GM12878 (cell line): ENCODE results near the gene KIF2B. TPM values are rescaled to one million over a fixed set of nuclear protein-coding genes. Genes with fewer than 3 reads are reported as not detected.

Experiments
- ATAC-seq: fragments of 200-7000 bp; cut with Tn5 transposase; 3 replicates; pipeline ENCODE4 v1.9.1; 2020; ENCODE audit warnings: mild to moderate bottlenecking, moderate library complexity
- BruUV-seq: library from RNA; stranded (reverse); fragments of 400-500 nt; replicated peaks from 2 replicates; lab custom pipeline; 2021; lab: Mats Ljungman, UMichigan
- CTCF ChIA-PET: fragments of 300-600 bp; sonication (Branson Sonifier 250); formaldehyde crosslinking; extraction: SDS; loops from one replicate; lab custom pipeline; 2021; ENCODE audit warnings: inconsistent platforms; lab: Yijun Ruan, JAX
- POLR2A ChIA-PET: fragments of 350-600 bp; formaldehyde crosslinking; extraction: SDS; loops from one replicate; lab custom pipeline; 2021; ENCODE audit warnings: inconsistent platforms; lab: Charles Lee
- RAD21 ChIA-PET: fragments of 300-600 bp; sonication (Branson Sonifier 250); formaldehyde crosslinking; loops from one replicate; lab custom pipeline; 2023; ENCODE audit warnings: antibody characterized with exemption; ENCODE audit not compliant: unreplicated experiment; lab: Charles Lee
- SMC1A ChIA-PET: fragments of 300-600 bp; sonication (Branson Sonifier 250); formaldehyde crosslinking; loops from one replicate; lab custom pipeline; 2023; ENCODE audit not compliant: unreplicated experiment, uncharacterized antibody; lab: Charles Lee
- DNase-seq: peaks from one replicate; pipeline ENCODE4 v3.0.0-alpha.2; 2011; ENCODE audit warnings: low read depth, low spot score
- FAIRE-seq: peaks from 3 replicates; lab custom pipeline; 2011; peaks lifted over from hg19 to GRCh38; lab: Jason Lieb, UNC
- H2AFZ ChIP-seq: 2 replicates; pipeline ENCODE4 v1.6.0; 2011; ENCODE audit warnings: low read depth, low read length, control low read depth; ENCODE audit not compliant: control insufficient read depth
- H3K27ac ChIP-seq: 2 replicates; pipeline ENCODE4 v1.5.1; 2011; ENCODE audit warnings: control low read depth; ENCODE audit not compliant: control insufficient read depth, insufficient read depth
- H3K27me3 ChIP-seq, 2 experiments: replicated peaks in 1 of 2; 2 replicates each; pipeline versions ENCODE4 v1.6.0 to v1.6.1; 2011; ENCODE audit warnings: low read length in 1 of 2; ENCODE audit not compliant: control insufficient read depth in 2 of 2, insufficient read depth in 2 of 2
- H3K36me3 ChIP-seq, 2 experiments: 2 replicates each; pipeline ENCODE4 v1.5.1; 2011; ENCODE audit warnings: low read length in 1 of 2; ENCODE audit not compliant: control insufficient read depth in 2 of 2, insufficient read depth in 2 of 2
- H3K4me1 ChIP-seq: 2 replicates; pipeline ENCODE4 v1.6.1; 2011; ENCODE audit warnings: mild to moderate bottlenecking, low read length, moderate library complexity, mixed read lengths; ENCODE audit not compliant: control insufficient read depth, insufficient read depth
- H3K4me2 ChIP-seq: 2 replicates; pipeline ENCODE4 v1.6.0; 2011; ENCODE audit warnings: control low read depth; ENCODE audit not compliant: control insufficient read depth, insufficient read depth
- H3K4me3 ChIP-seq: fragments of 200-600 bp; sonication (generic); 2 replicates; pipeline ENCODE4 v1.5.1; 2016
- H3K79me2 ChIP-seq: 2 replicates; pipeline ENCODE4 v1.6.0; 2011; ENCODE audit warnings: low read length; ENCODE audit not compliant: control insufficient read depth, insufficient read depth
- H3K9ac ChIP-seq: 2 replicates; pipeline ENCODE4 v1.8.0; 2011; ENCODE audit warnings: low read length, control low read depth, mixed read lengths; ENCODE audit not compliant: control insufficient read depth, insufficient read depth
- H3K9me3 ChIP-seq: replicated peaks from 3 replicates; pipeline ENCODE4 v1.5.1; 2011; ENCODE audit warnings: mild to moderate bottlenecking, low read length; ENCODE audit not compliant: control insufficient read depth, insufficient read depth
- H4K20me1 ChIP-seq: 2 replicates; pipeline ENCODE4 v1.6.0; 2011; ENCODE audit not compliant: control insufficient read depth, insufficient read depth
- ASH2L ChIP-seq: fragments of 300-600, 200-600 bp; sonication (generic); IDR thresholded peaks from 2 replicates; pipeline ENCODE4 v1.6.1; 2017; ENCODE audit warnings: low read depth, mild to moderate bottlenecking, borderline replicate concordance
- BHLHE40 ChIP-seq, 2 experiments: fragments of 450-650 bp in 1 of 2; IDR thresholded peaks; 2 replicates each; pipeline ENCODE4 v1.6.1; 2011 to 2017; ENCODE audit warnings: low read depth in 2 of 2, borderline replicate concordance in 1 of 2, improper control_type of control experiment in 1 of 2, low read length in 1 of 2, mild to moderate bottlenecking in 1 of 2
- CEBPB ChIP-seq, 2 experiments: fragments of 150-350 bp in 1 of 2; IDR thresholded peaks; 2 replicates each; pipeline ENCODE4 v1.6.1; 2012 to 2014; ENCODE audit warnings: low read depth in 2 of 2, low read length in 2 of 2, borderline replicate concordance in 1 of 2, inconsistent platforms in 1 of 2
- POLR2A ChIP-seq: IDR thresholded peaks from 2 replicates; pipeline ENCODE4 v1.6.1; 2011; ENCODE audit warnings: low read depth, mild to moderate bottlenecking, low read length
- SIN3A ChIP-seq: IDR thresholded peaks from 2 replicates; pipeline ENCODE4 v1.6.1; 2012; ENCODE audit warnings: low read depth, low read length, improper control_type of control experiment
- ZNF217 ChIP-seq: fragments of 450-650 bp; IDR thresholded peaks from 2 replicates; pipeline ENCODE4 v1.6.1; 2017; ENCODE audit warnings: antibody characterized with exemption, mild to moderate bottlenecking
- WGBS: methylation state at CpG from one replicate; pipeline ENCODE4 v1.1.6; 2016; ENCODE audit warnings: low lambda C conversion rate; ENCODE audit not compliant: insufficient replicate concordance, insufficient coverage; ENCODE audit errors: missing lambda C conversion rate; 5-methylcytosine and 5-hydroxymethylcytosine counted together
- in situ Hi-C: fragments of 300-500 bp; cut with MboI; formaldehyde crosslinking; loops from 9 replicates; pipeline ENCODE4 v1.14.3; 2018; ENCODE audit warnings: mixed read lengths
- intact Hi-C: fragments of 100-400 bp; cut with micrococcal nuclease; formaldehyde crosslinking; loops from one replicate; pipeline ENCODE4 v1.14.2; 2022; ENCODE audit not compliant: unreplicated experiment
- polyA plus RNA-seq, 11 experiments: library from polyadenylated mRNA; depleted of rRNA in 4 of 11; unstranded in 6 of 11; stranded (reverse) in 5 of 11; fragments of >200 nt; fragmentation: Nextera tagmentation in 4 of 11; fragmentation: Illumina TruSeq in 1 of 11; extraction: Ambion mirVana in 4 of 11; extraction: Trizol in 1 of 11; gene quantifications; 1 replicate in 1 of 11; 2 replicates in 10 of 11; pipeline versions ENCODE4 v1.2.1 to v1.2.3, GENCODE V29; 2011 to 2016; ENCODE audit warnings: inconsistent platforms in 2 of 11, missing spikeins in 2 of 11, low read depth in 1 of 11
- total RNA-seq, 4 experiments: library from RNA; depleted of rRNA in 3 of 4; stranded (reverse); fragments of >200 nt in 3 of 4; fragmentation: Illumina TruSeq in 1 of 4; extraction: Trizol in 1 of 4; gene quantifications; 2 replicates each; pipeline versions ENCODE4 v1.2.1 to v1.2.3, GENCODE V29; 2013 to 2021
- TF ChIP-seq, protein P1 (sequence below): IDR thresholded peaks from 2 replicates; pipeline ENCODE4 v1.6.1; 2012; ENCODE audit warnings: low read depth, low read length, improper control_type of control experiment
- TF ChIP-seq, protein P2 (sequence below): IDR thresholded peaks from 2 replicates; pipeline ENCODE4 v1.6.1; 2011; ENCODE audit warnings: low read depth, mild to moderate bottlenecking, low read length, moderate library complexity, borderline replicate concordance; ENCODE audit errors: extremely low read depth
- TF ChIP-seq, protein P3 (sequence below): fragments of 150-350 bp; IDR thresholded peaks from 2 replicates; pipeline ENCODE4 v1.6.1; 2014; ENCODE audit warnings: mild to moderate bottlenecking, low read depth, low read length
- TF ChIP-seq, protein P4 (sequence below): fragments of 450-650 bp; IDR thresholded peaks from 2 replicates; pipeline ENCODE4 v1.6.1; 2017; ENCODE audit warnings: mild to moderate bottlenecking, moderate library complexity

The KIF2B gene
- total and polyA plus RNA-seq, 10 of the 15 experiments (the other 5 are each of a cell fraction or from before 2014, with no cell fraction given): not detected

DNA sequence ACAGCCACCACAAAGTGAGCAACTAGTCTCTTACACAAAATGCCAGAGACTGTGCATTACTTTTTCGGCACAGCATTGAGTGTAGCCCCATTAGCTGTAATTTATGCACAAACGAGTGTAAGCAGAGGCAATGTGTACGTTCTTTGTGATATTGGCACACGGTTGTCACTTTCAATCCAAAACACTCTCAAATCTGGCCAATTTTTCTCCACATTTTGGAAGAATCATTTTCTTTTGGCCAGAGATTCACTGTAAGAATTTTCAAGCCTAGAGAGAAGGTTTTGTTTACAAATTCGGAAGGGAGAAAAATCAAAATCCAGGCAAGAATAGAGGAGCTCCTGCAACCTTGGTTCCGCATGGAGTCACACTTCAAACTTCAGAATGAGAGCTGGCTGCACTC, 15.4 kb upstream of the KIF2B start:
- H3K9ac ChIP-seq: no peak overlapping the region
- 33% methylated on average over 6 of the region's 6 CpGs for WGBS
- no peak overlapping the region for H3K4me3 ChIP-seq
- no peak overlapping the region for H3K4me2 ChIP-seq
- intact Hi-C loops (no loop called here), in situ Hi-C loops (no loop called here)
- H3K4me1 ChIP-seq: no peaks in the 10 kb centered on the region
- H2AFZ ChIP-seq: no peak overlapping the region
- ATAC-seq (no peak), FAIRE-seq (no peak), DNase-seq (no peak)
- SMC1A ChIA-PET: no interaction called here
- H3K27ac ChIP-seq: no peak overlapping the region
- H3K9me3 ChIP-seq: no peaks in the 10 kb centered on the region
- no peaks in the 10 kb centered on the region for H4K20me1 ChIP-seq
- no peaks in the 10 kb centered on the region for H3K36me3 ChIP-seq
- no peaks in the 10 kb centered on the region for H3K27me3 ChIP-seq
- CTCF ChIA-PET: no interaction called here
- no peaks in the 10 kb centered on the region for H3K79me2 ChIP-seq
- BruUV-seq: no TSS peak
- TF ChIP-seq, protein P1, sequence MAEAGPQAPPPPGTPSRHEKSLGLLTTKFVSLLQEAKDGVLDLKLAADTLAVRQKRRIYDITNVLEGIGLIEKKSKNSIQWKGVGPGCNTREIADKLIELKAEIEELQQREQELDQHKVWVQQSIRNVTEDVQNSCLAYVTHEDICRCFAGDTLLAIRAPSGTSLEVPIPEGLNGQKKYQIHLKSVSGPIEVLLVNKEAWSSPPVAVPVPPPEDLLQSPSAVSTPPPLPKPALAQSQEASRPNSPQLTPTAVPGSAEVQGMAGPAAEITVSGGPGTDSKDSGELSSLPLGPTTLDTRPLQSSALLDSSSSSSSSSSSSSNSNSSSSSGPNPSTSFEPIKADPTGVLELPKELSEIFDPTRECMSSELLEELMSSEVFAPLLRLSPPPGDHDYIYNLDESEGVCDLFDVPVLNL: no peak
- TF ChIP-seq POLR2A (no peak), SIN3A (no peak), ZNF217 (no peak), BHLHE40 (IDR thresholded peaks at IDR 0.05; ENCODE audit: borderline replicate concordance in 1 of 2, low read depth in 2 of 2, low read length in 1 of 2) (no peak), CEBPB (IDR thresholded peaks at IDR 0.05; ENCODE audit: borderline replicate concordance in 1 of 2, low read depth in 2 of 2, low read length in 2 of 2) (no peak), ASH2L (no peak)
- TF ChIP-seq, protein P2, sequence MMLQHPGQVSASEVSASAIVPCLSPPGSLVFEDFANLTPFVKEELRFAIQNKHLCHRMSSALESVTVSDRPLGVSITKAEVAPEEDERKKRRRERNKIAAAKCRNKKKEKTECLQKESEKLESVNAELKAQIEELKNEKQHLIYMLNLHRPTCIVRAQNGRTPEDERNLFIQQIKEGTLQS: no peak
- TF ChIP-seq, protein P3, sequence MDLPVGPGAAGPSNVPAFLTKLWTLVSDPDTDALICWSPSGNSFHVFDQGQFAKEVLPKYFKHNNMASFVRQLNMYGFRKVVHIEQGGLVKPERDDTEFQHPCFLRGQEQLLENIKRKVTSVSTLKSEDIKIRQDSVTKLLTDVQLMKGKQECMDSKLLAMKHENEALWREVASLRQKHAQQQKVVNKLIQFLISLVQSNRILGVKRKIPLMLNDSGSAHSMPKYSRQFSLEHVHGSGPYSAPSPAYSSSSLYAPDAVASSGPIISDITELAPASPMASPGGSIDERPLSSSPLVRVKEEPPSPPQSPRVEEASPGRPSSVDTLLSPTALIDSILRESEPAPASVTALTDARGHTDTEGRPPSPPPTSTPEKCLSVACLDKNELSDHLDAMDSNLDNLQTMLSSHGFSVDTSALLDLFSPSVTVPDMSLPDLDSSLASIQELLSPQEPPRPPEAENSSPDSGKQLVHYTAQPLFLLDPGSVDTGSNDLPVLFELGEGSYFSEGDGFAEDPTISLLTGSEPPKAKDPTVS: no peak
- TF ChIP-seq, protein P4, sequence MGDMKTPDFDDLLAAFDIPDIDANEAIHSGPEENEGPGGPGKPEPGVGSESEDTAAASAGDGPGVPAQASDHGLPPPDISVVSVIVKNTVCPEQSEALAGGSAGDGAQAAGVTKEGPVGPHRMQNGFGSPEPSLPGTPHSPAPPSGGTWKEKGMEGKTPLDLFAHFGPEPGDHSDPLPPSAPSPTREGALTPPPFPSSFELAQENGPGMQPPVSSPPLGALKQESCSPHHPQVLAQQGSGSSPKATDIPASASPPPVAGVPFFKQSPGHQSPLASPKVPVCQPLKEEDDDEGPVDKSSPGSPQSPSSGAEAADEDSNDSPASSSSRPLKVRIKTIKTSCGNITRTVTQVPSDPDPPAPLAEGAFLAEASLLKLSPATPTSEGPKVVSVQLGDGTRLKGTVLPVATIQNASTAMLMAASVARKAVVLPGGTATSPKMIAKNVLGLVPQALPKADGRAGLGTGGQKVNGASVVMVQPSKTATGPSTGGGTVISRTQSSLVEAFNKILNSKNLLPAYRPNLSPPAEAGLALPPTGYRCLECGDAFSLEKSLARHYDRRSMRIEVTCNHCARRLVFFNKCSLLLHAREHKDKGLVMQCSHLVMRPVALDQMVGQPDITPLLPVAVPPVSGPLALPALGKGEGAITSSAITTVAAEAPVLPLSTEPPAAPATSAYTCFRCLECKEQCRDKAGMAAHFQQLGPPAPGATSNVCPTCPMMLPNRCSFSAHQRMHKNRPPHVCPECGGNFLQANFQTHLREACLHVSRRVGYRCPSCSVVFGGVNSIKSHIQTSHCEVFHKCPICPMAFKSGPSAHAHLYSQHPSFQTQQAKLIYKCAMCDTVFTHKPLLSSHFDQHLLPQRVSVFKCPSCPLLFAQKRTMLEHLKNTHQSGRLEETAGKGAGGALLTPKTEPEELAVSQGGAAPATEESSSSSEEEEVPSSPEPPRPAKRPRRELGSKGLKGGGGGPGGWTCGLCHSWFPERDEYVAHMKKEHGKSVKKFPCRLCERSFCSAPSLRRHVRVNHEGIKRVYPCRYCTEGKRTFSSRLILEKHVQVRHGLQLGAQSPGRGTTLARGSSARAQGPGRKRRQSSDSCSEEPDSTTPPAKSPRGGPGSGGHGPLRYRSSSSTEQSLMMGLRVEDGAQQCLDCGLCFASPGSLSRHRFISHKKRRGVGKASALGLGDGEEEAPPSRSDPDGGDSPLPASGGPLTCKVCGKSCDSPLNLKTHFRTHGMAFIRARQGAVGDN: no peak
- POLR2A ChIA-PET: no interaction called here
- RAD21 ChIA-PET: no interaction called here
